K562 (cell line): ENCODE measurements around the gene RO60. TPM values are rescaled to one million over a fixed set of nuclear protein-coding genes. Genes with fewer than 3 reads are reported as not detected.

ENCODE experiments used
- CREB1 ChIP-seq, 2 experiments: sonication (generic) in 1 of 2; formaldehyde crosslinking in 1 of 2; IDR thresholded peaks; 2 replicates each; pipeline versions ENCODE4 v1.6.1 to v1.8.0; 2012 to 2022; ENCODE audit warnings: inconsistent platforms in 1 of 2, mild to moderate bottlenecking in 1 of 2, missing genetic modification reagents in 1 of 2, moderate library complexity in 1 of 2
- ELF2 ChIP-seq: fragments of 250-450 bp; sonication (Bioruptor Pico); IDR thresholded peaks from 2 replicates; pipeline ENCODE4 v1.5.0; 2021; ENCODE audit warnings: mild to moderate bottlenecking
- HINFP ChIP-seq: fragments of 450-650 bp; conservative IDR thresholded peaks from 2 replicates; pipeline ENCODE4 v1.6.1; 2016; ENCODE audit warnings: missing genetic modification characterization, low read depth, mild to moderate bottlenecking, control low read depth, missing compliant biosample characterization
- MYBL2 ChIP-seq, 2 experiments: fragments of 450-650 bp in 1 of 2; sonication (generic) in 1 of 2; formaldehyde crosslinking in 1 of 2; IDR thresholded peaks; 2 replicates each; pipeline versions ENCODE4 v1.6.1 to v1.8.1; 2017 to 2022; ENCODE audit warnings: borderline replicate concordance in 1 of 2, inconsistent platforms in 1 of 2, low read depth in 1 of 2, mild to moderate bottlenecking in 1 of 2, missing genetic modification reagents in 1 of 2, moderate library complexity in 1 of 2
- POLR2H ChIP-seq: IDR thresholded peaks from 2 replicates; pipeline ENCODE4 v1.6.1; 2016; ENCODE audit warnings: missing genetic modification characterization, low read depth, mild to moderate bottlenecking, control low read depth, missing compliant biosample characterization, moderate library complexity
- TAF1 ChIP-seq: IDR thresholded peaks from 2 replicates; pipeline ENCODE4 v1.6.1; 2011; ENCODE audit warnings: mild to moderate bottlenecking, low read length, moderate library complexity; ENCODE audit not compliant: insufficient read depth, control insufficient read depth, severe bottlenecking; ENCODE audit errors: extremely low read depth
- TOE1 ChIP-seq, 2 experiments: fragments of 450-650 bp in 1 of 2; sonication (generic) in 1 of 2; formaldehyde crosslinking in 1 of 2; IDR thresholded peaks; 2 replicates each; pipeline versions ENCODE4 v1.7.1 to v1.8.0; 2016 to 2022; ENCODE audit warnings: borderline replicate concordance in 2 of 2, mild to moderate bottlenecking in 2 of 2, antibody characterized with exemption in 1 of 2, inconsistent platforms in 1 of 2, low read depth in 1 of 2, missing genetic modification reagents in 1 of 2, moderate library complexity in 1 of 2
- ZZZ3 ChIP-seq: fragments of 450-650 bp; IDR thresholded peaks from 2 replicates; pipeline ENCODE4 v1.6.1; 2016; ENCODE audit warnings: antibody characterized with exemption, mild to moderate bottlenecking, moderate library complexity
- polyA plus RNA-seq, 8 experiments: library from polyadenylated mRNA; depleted of rRNA in 4 of 8; stranded (reverse) in 5 of 8; unstranded in 3 of 8; fragments of >200 nt; fragmentation: Nextera tagmentation in 2 of 8; fragmentation: Illumina TruSeq in 1 of 8; extraction: Ambion mirVana in 2 of 8; extraction: Trizol in 1 of 8; gene quantifications; 2 replicates each; pipeline versions ENCODE4 v1.2.1 to v1.2.3, GENCODE V29; 2011 to 2014; ENCODE audit warnings: inconsistent platforms in 1 of 8, missing spikeins in 1 of 8
- total RNA-seq, 7 experiments: library from RNA; depleted of rRNA in 6 of 7; stranded (reverse); fragments of >200 nt in 6 of 7; fragmentation: Illumina TruSeq in 2 of 7; extraction: Trizol in 2 of 7; gene quantifications; 2 replicates each; pipeline versions ENCODE4 v1.2.1 to v1.2.3, GENCODE V29; 2011 to 2021; ENCODE audit warnings: low replicate concordance in 1 of 7
- TF ChIP-seq, protein P1 (sequence below): fragments of 450-650 bp; IDR thresholded peaks from 2 replicates; pipeline ENCODE4 v1.6.1; 2016; ENCODE audit warnings: mild to moderate bottlenecking
- TF ChIP-seq, protein P2 (sequence below): IDR thresholded peaks from 2 replicates; pipeline ENCODE4 v1.6.1; 2011; ENCODE audit warnings: borderline replicate concordance, low read depth, mild to moderate bottlenecking, moderate library complexity, low read length; ENCODE audit not compliant: insufficient read depth, poor library complexity, severe bottlenecking

Gene RO60
- total and polyA plus RNA-seq, 9 of the 15 experiments (the other 6 are each of a cell fraction or from before 2014, with no cell fraction given), result 24.9 to 187 (median 101) TPM

- TF ChIP-seq CREB1 (IDR thresholded peaks at IDR 0.05) (peak; percentile 98), CREB1 (CRISPR knock-in tag; IDR thresholded peaks at IDR 0.05) (peak; percentile 97), TAF1 (peak; percentile 96), TOE1 (IDR thresholded peaks at IDR 0.05; ENCODE audit: borderline replicate concordance) (peak; percentile 88), TOE1 (CRISPR knock-in tag; IDR thresholded peaks at IDR 0.05; ENCODE audit: borderline replicate concordance, low read depth) (no peak), ZZZ3 (peak; percentile 96), ELF2 (peak; percentile 54; the same call in 1 of the 2 replicates), POLR2H (peak; percentile 72), MYBL2 (IDR thresholded peaks at IDR 0.05; ENCODE audit: low read depth) (peak; percentile 64), MYBL2 (CRISPR knock-in tag; IDR thresholded peaks at IDR 0.05; ENCODE audit: borderline replicate concordance) (no peak), HINFP (tag) (no peak)
- TF ChIP-seq, protein P1, sequence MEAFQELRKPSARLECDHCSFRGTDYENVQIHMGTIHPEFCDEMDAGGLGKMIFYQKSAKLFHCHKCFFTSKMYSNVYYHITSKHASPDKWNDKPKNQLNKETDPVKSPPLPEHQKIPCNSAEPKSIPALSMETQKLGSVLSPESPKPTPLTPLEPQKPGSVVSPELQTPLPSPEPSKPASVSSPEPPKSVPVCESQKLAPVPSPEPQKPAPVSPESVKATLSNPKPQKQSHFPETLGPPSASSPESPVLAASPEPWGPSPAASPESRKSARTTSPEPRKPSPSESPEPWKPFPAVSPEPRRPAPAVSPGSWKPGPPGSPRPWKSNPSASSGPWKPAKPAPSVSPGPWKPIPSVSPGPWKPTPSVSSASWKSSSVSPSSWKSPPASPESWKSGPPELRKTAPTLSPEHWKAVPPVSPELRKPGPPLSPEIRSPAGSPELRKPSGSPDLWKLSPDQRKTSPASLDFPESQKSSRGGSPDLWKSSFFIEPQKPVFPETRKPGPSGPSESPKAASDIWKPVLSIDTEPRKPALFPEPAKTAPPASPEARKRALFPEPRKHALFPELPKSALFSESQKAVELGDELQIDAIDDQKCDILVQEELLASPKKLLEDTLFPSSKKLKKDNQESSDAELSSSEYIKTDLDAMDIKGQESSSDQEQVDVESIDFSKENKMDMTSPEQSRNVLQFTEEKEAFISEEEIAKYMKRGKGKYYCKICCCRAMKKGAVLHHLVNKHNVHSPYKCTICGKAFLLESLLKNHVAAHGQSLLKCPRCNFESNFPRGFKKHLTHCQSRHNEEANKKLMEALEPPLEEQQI, result peak; percentile 87
- TF ChIP-seq, protein P2, sequence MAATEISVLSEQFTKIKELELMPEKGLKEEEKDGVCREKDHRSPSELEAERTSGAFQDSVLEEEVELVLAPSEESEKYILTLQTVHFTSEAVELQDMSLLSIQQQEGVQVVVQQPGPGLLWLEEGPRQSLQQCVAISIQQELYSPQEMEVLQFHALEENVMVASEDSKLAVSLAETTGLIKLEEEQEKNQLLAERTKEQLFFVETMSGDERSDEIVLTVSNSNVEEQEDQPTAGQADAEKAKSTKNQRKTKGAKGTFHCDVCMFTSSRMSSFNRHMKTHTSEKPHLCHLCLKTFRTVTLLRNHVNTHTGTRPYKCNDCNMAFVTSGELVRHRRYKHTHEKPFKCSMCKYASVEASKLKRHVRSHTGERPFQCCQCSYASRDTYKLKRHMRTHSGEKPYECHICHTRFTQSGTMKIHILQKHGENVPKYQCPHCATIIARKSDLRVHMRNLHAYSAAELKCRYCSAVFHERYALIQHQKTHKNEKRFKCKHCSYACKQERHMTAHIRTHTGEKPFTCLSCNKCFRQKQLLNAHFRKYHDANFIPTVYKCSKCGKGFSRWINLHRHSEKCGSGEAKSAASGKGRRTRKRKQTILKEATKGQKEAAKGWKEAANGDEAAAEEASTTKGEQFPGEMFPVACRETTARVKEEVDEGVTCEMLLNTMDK, result peak; percentile 2
These were observed at the start of gene RO60, which contains the start of gene UCHL5 (continued) for GRCh38 chr1:193059282-193060114.
